Cortex of kidney (tissue), 1 donor: Measurements from ENCODE around the gene PSTPIP1.

Experiments
- DNase-seq: peaks from one replicate; lab custom pipeline; 2025; lab: John Stamatoyannopoulos, UW

The PSTPIP1 gene

GRCh38 chr15:77030928-77031375, 36.0 kb downstream of the PSTPIP1 start:
- no peak for DNase-seq

DNA sequence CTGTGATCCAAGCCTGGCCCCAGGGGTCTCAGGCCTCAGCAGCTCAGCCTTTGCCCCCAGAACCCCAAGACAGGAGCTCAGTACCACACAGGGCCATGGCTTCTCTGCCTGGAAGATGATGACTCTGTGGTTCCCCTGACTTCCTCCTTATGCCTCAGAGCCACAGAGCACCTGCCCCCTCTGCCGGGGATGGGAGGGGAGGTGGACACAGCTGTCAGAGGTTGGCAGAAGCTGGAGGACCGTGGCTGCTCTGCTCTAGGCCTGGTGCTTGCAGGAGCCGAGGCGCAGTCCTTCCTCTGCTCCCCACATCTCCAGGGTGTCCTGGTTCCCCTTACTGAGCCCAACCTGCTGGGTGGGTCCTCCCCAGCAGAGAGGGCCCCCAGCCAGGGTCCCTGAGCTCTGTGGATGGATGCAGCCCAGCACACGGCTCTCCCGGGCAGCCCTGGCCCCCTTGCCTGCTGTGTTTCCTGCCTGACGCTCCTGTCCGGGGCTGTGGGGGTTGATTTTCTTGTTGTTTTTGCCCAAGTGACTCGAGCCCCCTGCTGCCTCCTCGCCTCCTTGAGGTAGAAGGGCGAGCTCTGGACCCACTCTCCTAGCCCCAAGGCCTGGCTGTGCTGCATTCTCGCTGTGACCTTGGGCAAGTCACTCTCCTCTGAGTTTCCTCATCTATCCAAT, 36.6 kb downstream of the PSTPIP1 start:
- DNase-seq, result no peak

- DNase-seq, result no peak
Measured at GRCh38 chr15:77032052-77032646, 37.2 kb downstream of the PSTPIP1 start.

DNA sequence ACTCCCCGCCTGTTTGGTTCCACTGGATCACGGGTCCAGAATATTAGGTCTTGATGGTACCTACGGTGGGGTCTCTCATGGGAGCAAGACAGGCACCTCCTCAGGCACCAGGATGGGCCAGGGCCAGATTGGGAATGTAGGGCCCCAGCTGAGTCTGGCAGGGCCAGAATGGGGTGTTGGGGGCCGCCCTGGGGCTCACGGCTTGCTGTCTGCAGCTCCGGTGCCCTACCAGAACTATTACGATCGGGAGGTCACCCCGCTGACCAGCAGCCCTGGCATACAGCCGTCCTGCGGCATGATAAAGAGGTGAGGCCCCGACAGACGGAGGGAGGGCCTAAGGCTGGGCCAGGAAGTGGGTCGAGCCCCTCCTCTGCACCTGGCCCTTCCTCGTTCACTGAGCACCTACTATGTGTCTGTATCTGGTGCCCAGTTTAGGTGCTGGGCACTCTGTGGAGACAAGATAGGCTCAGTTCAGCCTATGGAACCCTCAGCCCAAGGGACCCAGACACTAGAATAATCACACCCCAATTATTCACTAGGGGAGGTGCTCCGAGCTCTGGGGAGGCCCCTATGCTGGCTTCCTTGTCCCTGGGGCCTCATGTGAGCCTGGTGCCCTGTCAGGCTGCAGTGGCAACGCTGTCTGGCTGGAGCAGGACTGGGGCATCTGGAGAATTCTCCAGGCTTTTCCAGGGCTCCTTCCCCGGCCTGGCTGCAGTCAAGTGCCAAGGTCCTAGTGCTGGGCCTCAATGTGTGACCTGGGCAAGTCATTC, 37.9 kb downstream of the PSTPIP1 start:
- no peak for DNase-seq

DNA sequence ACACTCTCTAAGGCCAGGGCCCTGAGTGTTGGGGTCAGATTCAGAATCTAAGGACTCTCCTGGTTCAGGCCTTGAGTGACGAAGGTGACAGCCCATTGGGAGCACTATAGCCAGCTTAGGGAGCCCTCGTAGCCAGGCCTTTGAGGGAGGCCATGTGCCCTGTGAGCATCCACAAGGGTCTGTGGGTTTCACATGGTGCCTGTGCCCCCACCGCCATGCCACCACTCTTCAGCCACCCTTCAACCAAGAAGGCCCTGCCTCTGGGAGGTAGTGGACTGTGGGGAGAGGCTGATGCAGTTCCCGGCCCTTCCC, 38.4 kb downstream of the PSTPIP1 start:
- DNase-seq, result no peak

DNA sequence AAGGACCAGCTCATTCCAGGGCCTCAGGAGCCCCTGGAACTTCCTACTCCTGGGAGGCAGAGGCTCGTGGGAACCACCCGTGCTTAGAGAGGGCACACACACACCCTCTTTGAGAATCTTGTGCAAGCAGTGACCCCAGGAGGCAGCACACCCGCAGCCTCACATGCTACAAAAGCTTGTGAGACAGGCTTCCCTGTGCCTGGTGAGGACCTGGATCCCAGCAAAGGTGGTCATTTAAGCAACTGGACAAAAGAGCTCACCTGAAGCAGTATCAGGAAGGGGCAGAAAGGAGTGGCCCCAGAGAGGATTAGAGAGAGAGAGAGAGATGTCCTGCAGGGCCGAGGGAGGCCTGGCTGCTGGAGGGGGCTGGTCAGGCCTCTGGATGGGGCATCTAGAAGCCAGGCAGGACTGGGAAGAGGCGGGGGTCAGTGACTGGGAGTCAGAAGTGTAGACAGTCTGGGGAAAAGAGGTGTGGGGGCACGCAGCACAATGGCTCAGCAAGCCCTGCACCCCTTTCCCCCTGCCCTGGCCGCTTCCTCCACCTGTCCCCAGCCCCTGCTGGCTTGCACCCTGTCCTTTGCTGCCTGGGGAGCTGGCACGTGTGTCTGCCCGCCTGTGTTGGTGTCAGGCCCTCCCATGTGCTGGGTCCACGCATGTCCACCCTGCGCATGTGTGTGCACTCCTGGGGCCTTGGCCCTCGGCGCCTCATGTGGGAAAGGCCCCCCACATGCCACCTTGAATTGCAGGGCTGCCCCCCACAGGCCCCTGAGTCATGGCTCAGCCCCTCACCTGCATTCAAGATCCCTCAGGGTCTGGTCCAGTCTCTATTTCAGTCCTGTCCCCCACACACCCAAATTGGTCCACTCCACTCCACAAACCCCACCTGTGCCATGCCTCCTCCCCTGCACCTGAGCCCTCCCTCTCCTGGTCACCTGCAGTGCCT, 39.1 kb downstream of the PSTPIP1 start:
- no peak for DNase-seq

- no peak for DNase-seq
Measured at GRCh38 chr15:77034695-77035489, 40.0 kb downstream of the PSTPIP1 start.

GRCh38 chr15:77035584-77035983, 40.7 kb downstream of the PSTPIP1 start:
- no peak for DNase-seq

- DNase-seq, result no peak
Measured at GRCh38 chr15:77035999-77036471, 41.1 kb downstream of the PSTPIP1 start.

DNA sequence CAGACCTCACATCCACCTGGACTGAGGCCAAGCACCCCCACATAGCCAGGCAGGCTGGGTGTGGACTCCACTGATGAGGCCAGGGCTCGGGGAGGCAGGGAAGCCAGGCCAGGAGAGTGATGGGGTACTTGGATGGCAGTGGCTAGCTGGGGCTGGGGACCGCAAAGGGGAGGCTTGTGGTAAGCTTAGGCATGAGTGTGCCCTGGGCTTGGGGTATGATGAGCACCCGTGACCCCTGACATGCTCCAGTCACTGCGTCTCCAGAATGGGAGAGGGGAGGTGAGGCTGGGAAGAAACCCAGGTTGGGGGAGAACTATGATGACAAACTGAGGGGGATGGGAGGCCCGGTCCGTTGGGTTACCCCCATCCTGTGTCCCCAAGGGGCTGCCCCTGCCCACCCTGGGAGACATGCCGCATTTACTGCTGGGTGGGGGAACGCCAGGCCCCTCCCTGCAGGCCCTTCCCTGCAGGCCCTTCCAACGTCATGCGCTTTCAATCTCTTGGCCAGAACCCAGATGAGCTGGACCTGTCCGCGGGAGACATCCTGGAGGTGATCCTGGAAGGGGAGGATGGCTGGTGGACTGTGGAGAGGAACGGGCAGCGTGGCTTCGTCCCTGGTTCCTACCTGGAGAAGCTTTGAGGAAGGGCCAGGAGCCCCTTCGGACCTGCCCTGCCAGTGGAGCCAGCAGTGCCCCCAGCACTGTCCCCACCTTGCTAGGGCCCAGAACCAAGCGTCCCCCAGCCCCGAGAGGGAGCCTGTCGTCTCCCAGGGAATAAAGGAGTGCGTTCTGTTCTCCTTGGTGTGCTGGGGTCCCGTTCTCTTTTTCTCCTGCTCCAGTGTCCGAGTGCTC, 41.8 kb downstream of the PSTPIP1 start:
- DNase-seq, result no peak

- DNase-seq, result no peak
Measured at GRCh38 chr15:77037388-77038209, 42.7 kb downstream of the PSTPIP1 start.

DNA sequence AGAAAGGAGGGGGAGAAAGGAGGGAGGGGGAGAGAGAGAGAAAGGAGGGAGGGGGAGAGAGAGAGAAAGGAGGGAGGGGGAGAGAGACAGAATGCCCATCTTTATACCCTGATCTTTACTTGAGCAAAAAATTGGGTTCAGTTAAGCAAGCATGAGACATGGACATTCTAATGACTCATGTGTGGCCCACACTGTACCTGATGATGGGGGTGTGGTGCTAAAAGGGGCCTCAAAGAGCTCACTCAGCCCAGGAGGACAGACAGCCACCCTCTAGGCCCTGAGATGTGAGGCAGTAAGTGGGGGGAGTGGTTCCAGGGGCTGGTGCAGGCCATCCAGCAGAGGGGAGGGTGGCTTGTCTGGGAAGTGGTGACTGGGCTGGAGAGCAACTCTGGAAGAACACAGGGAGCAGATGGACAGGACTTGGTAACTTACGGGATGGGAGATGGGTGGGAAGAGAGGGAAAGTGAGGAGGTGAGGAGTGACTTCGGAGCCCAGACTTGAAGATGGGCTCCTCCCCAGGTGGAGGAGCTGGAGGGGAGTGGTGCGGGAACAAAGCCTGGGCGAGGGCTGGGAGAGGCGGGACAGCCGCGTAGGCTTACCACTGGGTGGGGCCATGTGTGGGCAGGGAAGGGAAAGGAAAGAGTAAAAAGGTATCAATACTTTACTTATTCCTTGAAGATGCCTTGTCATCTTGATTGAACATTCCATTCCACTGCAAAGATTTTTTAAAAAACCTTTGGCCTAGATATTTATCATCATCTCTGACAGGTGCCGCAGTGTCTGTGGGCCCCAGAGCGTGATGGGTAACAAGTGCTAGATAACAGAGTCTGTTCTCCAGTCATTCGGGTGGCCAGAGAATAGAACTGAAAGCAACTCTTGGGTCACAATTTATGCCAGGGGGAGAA, 43.6 kb downstream of the PSTPIP1 start:
- DNase-seq, result no peak

- no peak for DNase-seq
Measured at GRCh38 chr15:77039217-77039533, 44.2 kb downstream of the PSTPIP1 start.

- no peak for DNase-seq
Measured at GRCh38 chr15:77039848-77040247, 44.9 kb downstream of the PSTPIP1 start.

DNA sequence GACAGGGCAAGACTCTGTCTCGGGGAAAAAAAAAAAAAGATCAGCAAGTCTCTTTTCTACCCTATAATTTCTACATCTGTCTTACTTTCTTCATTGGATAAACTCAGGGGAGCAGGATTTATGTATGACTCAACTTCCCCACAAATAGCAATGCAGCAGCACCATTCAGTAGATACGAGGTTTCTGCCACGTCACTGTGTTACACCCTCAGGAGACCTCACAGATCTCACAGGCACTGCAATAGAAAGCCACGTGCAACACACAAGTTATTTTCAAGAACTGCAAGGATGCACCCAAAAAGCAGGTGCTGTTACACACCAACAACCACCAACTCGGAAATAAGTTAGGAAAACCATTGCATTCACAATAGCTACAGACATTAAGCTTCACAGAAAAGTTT, 45.7 kb downstream of the PSTPIP1 start:
- DNase-seq, result no peak

GRCh38 chr15:77042245-77042919, 47.5 kb downstream of the PSTPIP1 start:
- no peak for DNase-seq

GRCh38 chr15:77042955-77043920, 48.3 kb downstream of the PSTPIP1 start:
- DNase-seq, result no peak
